Muscle layer of duodenum (tissue), 2 donors: Measurements from ENCODE around the gene RPL3.

ENCODE experiments used
- H3K27ac ChIP-seq: one replicate; pipeline ENCODE4 v1.7.0; 2013; ENCODE audit warnings: mild to moderate bottlenecking, low read length
- H3K27me3 ChIP-seq: one replicate; pipeline ENCODE4 v1.7.0; 2013; ENCODE audit warnings: low read depth, mild to moderate bottlenecking, control low read depth, low read length
- H3K36me3 ChIP-seq, 2 donors: one replicate each; pipeline ENCODE4 v1.7.0; 2013; ENCODE audit warnings: low read length in 2 of 2, control low read depth in 1 of 2, mild to moderate bottlenecking in 1 of 2; ENCODE audit not compliant: insufficient read depth in 2 of 2, control insufficient read depth in 1 of 2
- H3K4me1 ChIP-seq, 2 donors: one replicate each; pipeline ENCODE4 v1.7.0; 2013; ENCODE audit warnings: low read length in 2 of 2, mild to moderate bottlenecking in 2 of 2, control low read depth in 1 of 2, moderate library complexity in 1 of 2; ENCODE audit not compliant: insufficient read depth in 2 of 2, control insufficient read depth in 1 of 2
- H3K4me3 ChIP-seq, 2 donors: one replicate each; pipeline ENCODE4 v1.7.0; 2013; ENCODE audit warnings: low read length in 2 of 2, low read depth in 1 of 2, mild to moderate bottlenecking in 1 of 2
- H3K9me3 ChIP-seq, 2 donors: one replicate each; pipeline ENCODE4 v1.7.0; 2013; ENCODE audit warnings: low read length in 2 of 2, control low read depth in 1 of 2, mild to moderate bottlenecking in 1 of 2; ENCODE audit not compliant: control insufficient read depth in 1 of 2
- donor health status: healthy.

RPL3 gene

GRCh38 chr22:39303358-39303757 lies 16.1 kb downstream of the RPL3 start:
- Histone ChIP-seq H3K9me3 (no peaks in the 10 kb centered on the region), H3K36me3 (no peaks in the 10 kb centered on the region), H3K27ac (no peak overlapping the region), H3K27me3 (no peaks in the 10 kb centered on the region), H3K4me3 (no peak overlapping the region), H3K4me1 (peaks cover under 1 to 3% of the 10 kb centered on the region in 2 donors)

GRCh38 chr22:39302431-39302960 lies 16.9 kb downstream of the RPL3 start:
- Histone ChIP-seq H3K9me3 (no peaks in the 10 kb centered on the region), H3K4me1 (peaks cover 0 to 5% of the 10 kb centered on the region in 2 donors), H3K4me3 (no peak overlapping the region), H3K27ac (no peak overlapping the region), H3K27me3 (no peaks in the 10 kb centered on the region), H3K36me3 (no peaks in the 10 kb centered on the region)

- Histone ChIP-seq H3K27me3 (no peaks in the 10 kb centered on the region), H3K27ac (no peak overlapping the region), H3K4me3 (no peak overlapping the region), H3K9me3 (no peaks in the 10 kb centered on the region), H3K4me1 (peaks cover 0 to 10% of the 10 kb centered on the region in 2 donors), H3K36me3 (no peaks in the 10 kb centered on the region)
Measured at GRCh38 chr22:39301926-39302325, 17.5 kb downstream of the RPL3 start.

- H3K9me3 ChIP-seq = no peaks in the 10 kb centered on the region
- H3K4me1 ChIP-seq = peaks cover 0 to 13% of the 10 kb centered on the region in 2 donors
- H3K36me3 ChIP-seq = no peaks in the 10 kb centered on the region
- H3K27ac ChIP-seq = no peak overlapping the region
- H3K27me3 ChIP-seq = no peaks in the 10 kb centered on the region
- no peak overlapping the region for H3K4me3 ChIP-seq
Measured at GRCh38 chr22:39301108-39301507, 18.3 kb downstream of the RPL3 start.

- Histone ChIP-seq H3K36me3 (no peaks in the 10 kb centered on the region), H3K4me3 (no peak overlapping the region), H3K4me1 (peaks cover 0 to 13% of the 10 kb centered on the region in 2 donors), H3K27me3 (no peaks in the 10 kb centered on the region), H3K27ac (no peak overlapping the region), H3K9me3 (no peaks in the 10 kb centered on the region)
Measured at GRCh38 chr22:39300186-39300830, 19.1 kb downstream of the RPL3 start.

GRCh38 chr22:39299829-39300178 lies 19.6 kb downstream of the RPL3 start:
- H3K27me3 ChIP-seq = no peaks in the 10 kb centered on the region
- no peak overlapping the region for H3K27ac ChIP-seq
- no peaks in the 10 kb centered on the region for H3K36me3 ChIP-seq
- H3K4me1 ChIP-seq = peaks cover 0 to 13% of the 10 kb centered on the region in 2 donors
- no peak overlapping the region for H3K4me3 ChIP-seq
- H3K9me3 ChIP-seq = no peaks in the 10 kb centered on the region

- H3K27me3 ChIP-seq = no peaks in the 10 kb centered on the region
- H3K9me3 ChIP-seq = no peaks in the 10 kb centered on the region
- H3K27ac ChIP-seq = no peak overlapping the region
- H3K36me3 ChIP-seq = no peaks in the 10 kb centered on the region
- peaks cover 0 to 13% of the 10 kb centered on the region in 2 donors for H3K4me1 ChIP-seq
- no peak overlapping the region for H3K4me3 ChIP-seq
Measured at GRCh38 chr22:39298241-39298987, 21.0 kb downstream of the RPL3 start.

- H3K9me3 ChIP-seq = no peaks in the 10 kb centered on the region
- peaks cover 0 to 13% of the 10 kb centered on the region in 2 donors for H3K4me1 ChIP-seq
- no peak overlapping the region for H3K27ac ChIP-seq
- H3K36me3 ChIP-seq = no peaks in the 10 kb centered on the region
- H3K4me3 ChIP-seq = no peak overlapping the region
- no peaks in the 10 kb centered on the region for H3K27me3 ChIP-seq
Measured at GRCh38 chr22:39297490-39298240, 21.8 kb downstream of the RPL3 start.

GRCh38 chr22:39296981-39297489 lies 22.4 kb downstream of the RPL3 start:
- no peaks in the 10 kb centered on the region for H3K9me3 ChIP-seq
- H3K4me3 ChIP-seq = no peak overlapping the region
- peaks cover 0 to 13% of the 10 kb centered on the region in 2 donors for H3K4me1 ChIP-seq
- H3K27me3 ChIP-seq = no peaks in the 10 kb centered on the region
- no peaks in the 10 kb centered on the region for H3K36me3 ChIP-seq
- no peak overlapping the region for H3K27ac ChIP-seq

GRCh38 chr22:39296535-39296934 lies 22.9 kb downstream of the RPL3 start:
- H3K27ac ChIP-seq = no peak overlapping the region
- no peak overlapping the region for H3K4me3 ChIP-seq
- peaks cover 0 to 18% of the 10 kb centered on the region in 2 donors for H3K4me1 ChIP-seq
- H3K9me3 ChIP-seq = no peaks in the 10 kb centered on the region
- no peaks in the 10 kb centered on the region for H3K27me3 ChIP-seq
- no peaks in the 10 kb centered on the region for H3K36me3 ChIP-seq
